CD14-positive monocyte (primary cell): Measurements from ENCODE around the gene CEP83. TPM values are rescaled to one million over a fixed set of nuclear protein-coding genes. Genes with fewer than 3 reads are reported as not detected.
A peak's percentile ranks its signal among the peaks of the same experiment; 100 is the strongest.

Experiments used
- DNase-seq, 3 donors: peaks; one replicate each; pipeline ENCODE4 v3.0.0-alpha.2; 2011 to 2022
- H2AFZ ChIP-seq: 2 replicates; pipeline ENCODE4 v1.6.0; 2012; ENCODE audit warnings: mild to moderate bottlenecking, low read depth, low read length, inconsistent platforms; ENCODE audit not compliant: insufficient read depth, poor library complexity, severe bottlenecking
- H3K27ac ChIP-seq, 2 donors: 1 replicate in 1 of 2; 2 replicates in 1 of 2; pipeline ENCODE4 v1.5.1; 2012 to 2013; ENCODE audit warnings: low read length in 2 of 2, control low read depth in 1 of 2, inconsistent platforms in 1 of 2, low read depth in 1 of 2, mild to moderate bottlenecking in 1 of 2
- H3K27me3 ChIP-seq, 2 donors: one replicate each; pipeline versions ENCODE4 v1.6.0 to v1.6.1; 2011 to 2013; ENCODE audit warnings: low read length in 2 of 2; ENCODE audit not compliant: control insufficient read depth in 2 of 2, insufficient read depth in 2 of 2
- H3K36me3 ChIP-seq, 2 donors: replicated peaks in 1 of 2; 1 replicate in 1 of 2; 2 replicates in 1 of 2; pipeline versions ENCODE4 v1.5.1 to v1.6.1; 2012 to 2013; ENCODE audit warnings: low read length in 2 of 2, control low read depth in 1 of 2, inconsistent platforms in 1 of 2, mild to moderate bottlenecking in 1 of 2; ENCODE audit not compliant: insufficient read depth in 2 of 2, control insufficient read depth in 1 of 2
- H3K4me1 ChIP-seq, 2 donors: 1 replicate in 1 of 2; 2 replicates in 1 of 2; pipeline versions ENCODE4 v1.5.1 to v1.6.1; 2012 to 2013; ENCODE audit warnings: low read length in 2 of 2, control low read depth in 1 of 2, inconsistent platforms in 1 of 2, mild to moderate bottlenecking in 1 of 2, moderate library complexity in 1 of 2; ENCODE audit not compliant: insufficient read depth in 2 of 2, control insufficient read depth in 1 of 2
- H3K4me2 ChIP-seq: replicated peaks from 2 replicates; pipeline ENCODE3; 2012; ENCODE audit warnings: low read length, moderate library complexity, mild to moderate bottlenecking; ENCODE audit not compliant: poor library complexity, severe bottlenecking; ENCODE audit errors: extremely low read depth
- H3K4me3 ChIP-seq, 3 experiments: fragments of 200-600 bp in 1 of 3; sonication (generic) in 1 of 3; replicated peaks in 1 of 3; 1 replicate in 2 of 3; 2 replicates in 1 of 3; pipeline ENCODE4 v1.5.1; 2011 to 2013; ENCODE audit warnings: low read length in 3 of 3, mild to moderate bottlenecking in 3 of 3, control low read depth in 2 of 3, low read depth in 2 of 3, inconsistent platforms in 1 of 3, moderate library complexity in 1 of 3
- H3K79me2 ChIP-seq: 2 replicates; pipeline ENCODE4 v1.6.0; 2012; ENCODE audit warnings: mild to moderate bottlenecking, control low read depth, inconsistent platforms, low read length, moderate library complexity; ENCODE audit not compliant: insufficient read depth
- H3K9ac ChIP-seq: 2 replicates; pipeline ENCODE4 v1.6.0; 2017; ENCODE audit warnings: low read length, mild to moderate bottlenecking; ENCODE audit not compliant: insufficient read depth, poor library complexity, severe bottlenecking
- H3K9me3 ChIP-seq, 2 donors: replicated peaks in 1 of 2; 1 replicate in 1 of 2; 2 replicates in 1 of 2; pipeline versions ENCODE4 v1.5.1 to v1.6.1; 2012 to 2013; ENCODE audit warnings: low read length in 2 of 2, control low read depth in 1 of 2; ENCODE audit not compliant: control insufficient read depth in 1 of 2, insufficient read depth in 1 of 2
- H4K20me1 ChIP-seq: 2 replicates; pipeline ENCODE4 v1.6.0; 2012; ENCODE audit warnings: mild to moderate bottlenecking, low read length, control low read depth, moderate library complexity; ENCODE audit not compliant: insufficient read depth
- H3K27ac Mint-ChIP-seq, 7 donors: one replicate each; pipeline ENCODE4 v1.8.0; 2020; ENCODE audit warnings: mild to moderate bottlenecking in 7 of 7, mixed read lengths in 7 of 7, moderate library complexity in 6 of 7, inconsistent platforms in 2 of 7
- H3K27me3 Mint-ChIP-seq, 3 donors: one replicate each; pipeline ENCODE4 v1.8.0; 2021 to 2022; ENCODE audit warnings: low read depth in 3 of 3, mild to moderate bottlenecking in 3 of 3, mixed read lengths in 3 of 3, moderate library complexity in 3 of 3, inconsistent platforms in 1 of 3
- H3K36me3 Mint-ChIP-seq, 2 donors: one replicate each; pipeline ENCODE4 v1.8.0; 2020; ENCODE audit warnings: mixed read lengths in 2 of 2, inconsistent platforms in 1 of 2, mild to moderate bottlenecking in 1 of 2
- H3K4me1 Mint-ChIP-seq: one replicate; pipeline ENCODE4 v1.8.0; 2020; ENCODE audit warnings: mild to moderate bottlenecking, mixed read lengths
- H3K4me3 Mint-ChIP-seq, 2 donors: one replicate each; pipeline ENCODE4 v1.8.0; 2020; ENCODE audit warnings: mild to moderate bottlenecking in 2 of 2, mixed read lengths in 2 of 2, moderate library complexity in 1 of 2
- H3K9me3 Mint-ChIP-seq, 7 donors: one replicate each; pipeline ENCODE4 v1.8.0; 2020 to 2022; ENCODE audit warnings: mixed read lengths in 7 of 7, mild to moderate bottlenecking in 6 of 7, moderate library complexity in 6 of 7, inconsistent platforms in 2 of 7
- WGBS: methylation state at CpG from one replicate; pipeline ENCODE4 v1.1.5; 2013; ENCODE audit warnings: missing lambda C conversion rate; ENCODE audit not compliant: insufficient coverage; 5-methylcytosine and 5-hydroxymethylcytosine counted together
- intact Hi-C, 2 donors: fragments of 100-400 bp; cut with micrococcal nuclease; formaldehyde crosslinking; loops; one replicate each; pipeline versions ENCODE4 v1.15.0 to v1.15.1; 2023
- polyA plus RNA-seq, 3 donors: library from polyadenylated mRNA; depleted of rRNA in 1 of 3; unstranded in 2 of 3; stranded (reverse) in 1 of 3; fragments of 300-500 nt in 2 of 3; fragments of >200 nt in 1 of 3; fragmentation: Illumina TruSeq in 2 of 3; gene quantifications; 1 replicate in 2 of 3; 2 replicates in 1 of 3; pipeline ENCODE4 v1.2.3, GENCODE V29; 2012 to 2021
- TF ChIP-seq, protein P1 (sequence below): fragments of 200-600 bp; IDR thresholded peaks from one replicate; pipeline ENCODE4 v1.8.0; 2022; ENCODE audit warnings: antibody characterized with exemption, mild to moderate bottlenecking

The CEP83 gene
- polyA plus RNA-seq, 3 donors: 0.73 to 3.1 (median 1.0) TPM

DNA sequence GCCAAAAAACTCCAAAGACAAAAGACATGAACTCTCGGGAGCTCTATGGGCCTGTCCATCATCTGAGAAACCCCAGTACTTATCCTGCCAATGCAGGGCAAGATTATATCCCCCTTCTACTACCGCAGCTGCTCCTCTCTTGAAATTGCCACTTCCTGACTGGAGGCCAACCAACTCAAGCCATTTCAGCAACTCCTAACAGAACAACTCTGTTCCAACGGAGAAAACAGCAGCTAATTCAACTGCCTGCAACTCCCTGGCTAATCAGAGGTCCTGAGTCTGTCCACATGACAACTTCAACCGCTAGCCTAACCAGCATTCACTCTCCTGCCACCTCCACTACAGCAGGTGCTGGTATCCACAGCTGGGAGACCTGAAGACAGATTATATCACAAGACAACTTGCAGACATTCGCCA, 24.1 kb downstream of the CEP83 start:
- Mint-ChIP-seq H3K4me1 (peaks cover 12% of the 10 kb centered on the region), H3K9me3 (peaks cover 15 to 33% (median 26%) of the 10 kb centered on the region in 7 donors), H3K36me3 (peaks cover 16 to 18% of the 10 kb centered on the region in 2 donors), H3K27me3 (no peaks in the 10 kb centered on the region), H3K27ac (no peak overlapping the region), H3K4me3 (peak overlapping the region in 1 of 2 donors; percentile 4)
- TF ChIP-seq, protein P1, sequence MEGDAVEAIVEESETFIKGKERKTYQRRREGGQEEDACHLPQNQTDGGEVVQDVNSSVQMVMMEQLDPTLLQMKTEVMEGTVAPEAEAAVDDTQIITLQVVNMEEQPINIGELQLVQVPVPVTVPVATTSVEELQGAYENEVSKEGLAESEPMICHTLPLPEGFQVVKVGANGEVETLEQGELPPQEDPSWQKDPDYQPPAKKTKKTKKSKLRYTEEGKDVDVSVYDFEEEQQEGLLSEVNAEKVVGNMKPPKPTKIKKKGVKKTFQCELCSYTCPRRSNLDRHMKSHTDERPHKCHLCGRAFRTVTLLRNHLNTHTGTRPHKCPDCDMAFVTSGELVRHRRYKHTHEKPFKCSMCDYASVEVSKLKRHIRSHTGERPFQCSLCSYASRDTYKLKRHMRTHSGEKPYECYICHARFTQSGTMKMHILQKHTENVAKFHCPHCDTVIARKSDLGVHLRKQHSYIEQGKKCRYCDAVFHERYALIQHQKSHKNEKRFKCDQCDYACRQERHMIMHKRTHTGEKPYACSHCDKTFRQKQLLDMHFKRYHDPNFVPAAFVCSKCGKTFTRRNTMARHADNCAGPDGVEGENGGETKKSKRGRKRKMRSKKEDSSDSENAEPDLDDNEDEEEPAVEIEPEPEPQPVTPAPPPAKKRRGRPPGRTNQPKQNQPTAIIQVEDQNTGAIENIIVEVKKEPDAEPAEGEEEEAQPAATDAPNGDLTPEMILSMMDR: no peak
- Histone ChIP-seq H2AFZ (no peak overlapping the region), H3K27me3 (no peaks in the 10 kb centered on the region), H3K36me3 (no peaks in the 10 kb centered on the region), H3K4me3 (no peak overlapping the region), H3K27ac (no peak overlapping the region), H3K4me2 (no peak overlapping the region), H3K79me2 (peaks cover 8% of the 10 kb centered on the region), H3K9ac (no peak overlapping the region), H3K4me1 (peaks cover 0 to 6% of the 10 kb centered on the region in 2 donors), H4K20me1 (no peaks in the 10 kb centered on the region), H3K9me3 (peaks cover 4 to 12% of the 10 kb centered on the region in 2 donors)
- no peak for DNase-seq
- WGBS: 5% methylated on average over 4 of the region's 5 CpGs
- intact Hi-C loops: no loop called here

DNA sequence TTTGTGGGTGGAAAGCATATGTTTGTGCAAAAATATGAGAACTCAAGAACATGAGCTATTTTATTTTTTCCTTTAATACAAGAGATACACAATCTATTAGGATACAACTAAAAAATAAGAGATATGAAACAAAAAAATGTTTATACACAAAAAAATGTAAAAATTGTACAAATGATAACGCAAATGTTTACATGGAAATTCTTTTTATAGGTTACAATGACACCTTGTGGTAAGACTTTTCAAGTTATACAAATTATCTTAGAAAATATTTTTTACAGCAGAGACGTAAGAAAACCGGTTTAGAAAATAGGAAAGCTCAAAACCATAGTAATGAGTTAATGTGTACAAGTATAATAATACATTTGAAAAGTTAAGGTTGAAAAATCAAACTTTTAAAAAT, 25.5 kb downstream of the CEP83 start:
- DNase-seq: peak in 1 of 3 donors; percentile 5
- H4K20me1 ChIP-seq: no peaks in the 10 kb centered on the region
- Mint-ChIP-seq H3K9me3 (peaks cover 26 to 42% (median 36%) of the 10 kb centered on the region in 7 donors), H3K27ac (no peak overlapping the region), H3K27me3 (peaks cover 0 to 2% (median 0%) of the 10 kb centered on the region in 3 donors), H3K36me3 (peaks cover 25 to 28% of the 10 kb centered on the region in 2 donors), H3K4me3 (no peak overlapping the region), H3K4me1 (peaks cover 12% of the 10 kb centered on the region)
- no peak overlapping the region for H3K4me3 ChIP-seq
- H3K36me3 ChIP-seq: no peaks in the 10 kb centered on the region
- H3K9ac ChIP-seq: no peak overlapping the region
- peaks cover 13 to 23% of the 10 kb centered on the region in 2 donors for H3K9me3 ChIP-seq
- no peak overlapping the region for H3K27ac ChIP-seq
- no peaks in the 10 kb centered on the region for H3K27me3 ChIP-seq
- intact Hi-C loops: no loop called here
- WGBS: no CpG with 5 or more reads among the region's 3 CpGs
- no peak overlapping the region for H3K4me2 ChIP-seq
- peaks cover 0 to 6% of the 10 kb centered on the region in 2 donors for H3K4me1 ChIP-seq
- TF ChIP-seq, protein P1: peak; percentile 23
- no peak overlapping the region for H2AFZ ChIP-seq
- peaks cover 4% of the 10 kb centered on the region for H3K79me2 ChIP-seq
